HepG2 (cell line): ENCODE data around the gene GGTA1.

ENCODE experiments used
- GATAD2A ChIP-seq: IDR thresholded peaks from 2 replicates; pipeline ENCODE4 v1.6.1; 2016
- HOXA7 ChIP-seq: sonication (generic); formaldehyde crosslinking; IDR thresholded peaks from 2 replicates; pipeline ENCODE4 v1.8.1; 2022; ENCODE audit warnings: mild to moderate bottlenecking, missing genetic modification reagents, moderate library complexity
- MEIS2 ChIP-seq: sonication (generic); formaldehyde crosslinking; IDR thresholded peaks from 2 replicates; pipeline ENCODE4 v1.9.0; 2021; ENCODE audit warnings: mild to moderate bottlenecking, missing genetic modification reagents
- NR2C2 ChIP-seq: sonication (generic); formaldehyde crosslinking; IDR thresholded peaks from 2 replicates; pipeline ENCODE4 v1.4.0; 2020; ENCODE audit warnings: missing genetic modification reagents, mild to moderate bottlenecking, moderate library complexity, borderline replicate concordance
- ZFP36 ChIP-seq: fragments of 150-350 bp; IDR thresholded peaks from 2 replicates; pipeline ENCODE4 v1.6.1; 2018; ENCODE audit warnings: borderline replicate concordance, low read length, low read depth; ENCODE audit not compliant: partially characterized antibody
- TF ChIP-seq, protein P1 (sequence below): sonication (generic); formaldehyde crosslinking; IDR thresholded peaks from 2 replicates; pipeline ENCODE4 v1.5.0; 2020; ENCODE audit warnings: mild to moderate bottlenecking, missing genetic modification reagents, moderate library complexity

DNA sequence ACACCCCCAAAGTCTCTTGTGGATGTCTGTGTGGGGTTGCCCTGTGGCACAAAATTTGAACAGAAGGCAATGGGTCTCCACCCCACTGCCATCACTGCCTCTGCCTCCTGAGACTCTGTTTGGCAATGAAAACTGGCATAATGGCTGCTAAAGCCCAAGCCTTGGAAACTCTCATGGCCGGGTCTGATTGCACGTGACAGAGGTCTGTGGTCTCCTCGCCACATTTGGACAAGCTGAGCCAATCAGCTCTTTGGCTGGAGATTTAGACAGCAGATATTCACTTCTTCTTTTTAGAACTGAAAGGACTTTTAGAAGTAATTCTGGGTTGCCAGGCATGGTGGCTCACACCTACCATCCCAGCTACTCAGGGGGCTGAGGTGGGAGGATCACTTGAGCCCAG is 5.5 kb downstream of the GGTA1 start:
- TF ChIP-seq HOXA7 (CRISPR knock-in tag): no peak
- no peak for TF ChIP-seq ZFP36
- no peak for TF ChIP-seq MEIS2 (CRISPR knock-in tag)
- no peak for TF ChIP-seq GATAD2A
- no peak for TF ChIP-seq NR2C2 (CRISPR knock-in tag)
- TF ChIP-seq, protein P1, sequence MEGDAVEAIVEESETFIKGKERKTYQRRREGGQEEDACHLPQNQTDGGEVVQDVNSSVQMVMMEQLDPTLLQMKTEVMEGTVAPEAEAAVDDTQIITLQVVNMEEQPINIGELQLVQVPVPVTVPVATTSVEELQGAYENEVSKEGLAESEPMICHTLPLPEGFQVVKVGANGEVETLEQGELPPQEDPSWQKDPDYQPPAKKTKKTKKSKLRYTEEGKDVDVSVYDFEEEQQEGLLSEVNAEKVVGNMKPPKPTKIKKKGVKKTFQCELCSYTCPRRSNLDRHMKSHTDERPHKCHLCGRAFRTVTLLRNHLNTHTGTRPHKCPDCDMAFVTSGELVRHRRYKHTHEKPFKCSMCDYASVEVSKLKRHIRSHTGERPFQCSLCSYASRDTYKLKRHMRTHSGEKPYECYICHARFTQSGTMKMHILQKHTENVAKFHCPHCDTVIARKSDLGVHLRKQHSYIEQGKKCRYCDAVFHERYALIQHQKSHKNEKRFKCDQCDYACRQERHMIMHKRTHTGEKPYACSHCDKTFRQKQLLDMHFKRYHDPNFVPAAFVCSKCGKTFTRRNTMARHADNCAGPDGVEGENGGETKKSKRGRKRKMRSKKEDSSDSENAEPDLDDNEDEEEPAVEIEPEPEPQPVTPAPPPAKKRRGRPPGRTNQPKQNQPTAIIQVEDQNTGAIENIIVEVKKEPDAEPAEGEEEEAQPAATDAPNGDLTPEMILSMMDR (CRISPR knock-in tag): no peak
